A673 (cell line): ENCODE data around the gene ELP5.

Source experiments
- EZH2 ChIP-seq: fragments of 200-600 bp; sonication (generic); IDR thresholded peaks from 2 replicates; pipeline ENCODE4 v1.6.1; 2017; ENCODE audit warnings: borderline replicate concordance, low read depth, mild to moderate bottlenecking, mixed read lengths, antibody characterized with exemption, low read length; ENCODE audit not compliant: poor library complexity, severe bottlenecking
- TF ChIP-seq, protein P1 (sequence below): fragments of 300-800, 200-600 bp; sonication (generic); conservative IDR thresholded peaks from 2 replicates; pipeline ENCODE4 v1.5.1; 2017; ENCODE audit warnings: low read depth, mild to moderate bottlenecking, antibody characterized with exemption, low read length, moderate library complexity, mixed read lengths

DNA sequence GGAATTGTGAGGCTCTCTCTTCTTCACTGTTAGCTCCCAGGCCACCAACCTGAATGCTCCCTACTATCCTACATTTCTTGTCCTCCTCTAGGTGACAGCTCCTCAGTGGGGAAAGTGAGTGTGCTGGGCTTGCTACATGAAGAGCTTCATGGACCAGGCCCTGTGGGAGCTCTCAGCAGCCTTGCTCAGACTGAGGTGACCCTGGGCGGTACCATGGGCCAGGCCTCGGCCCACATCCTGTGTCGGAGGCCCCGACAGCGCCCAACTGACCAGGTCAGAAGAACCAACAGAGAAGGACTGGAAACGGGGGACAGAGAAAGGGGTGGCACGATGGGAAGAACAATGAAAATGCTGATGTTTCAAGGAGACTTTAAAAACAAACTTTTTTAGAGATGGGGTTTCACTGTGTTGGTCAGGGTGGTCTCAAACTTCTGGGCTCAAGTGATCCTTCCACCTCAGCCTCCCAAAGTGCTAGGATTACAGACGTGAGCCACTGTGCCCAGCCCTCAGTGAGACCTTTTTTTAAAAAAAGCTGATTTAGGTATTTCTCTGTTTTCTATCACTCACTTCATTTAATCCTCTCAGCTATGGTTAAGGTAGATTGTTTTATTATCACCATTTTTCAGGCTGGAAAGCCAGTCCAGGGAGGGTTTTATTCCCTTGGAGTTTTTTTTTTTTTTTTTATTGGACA lies 4.9 kb downstream of the ELP5 start:
- TF ChIP-seq, protein P1, sequence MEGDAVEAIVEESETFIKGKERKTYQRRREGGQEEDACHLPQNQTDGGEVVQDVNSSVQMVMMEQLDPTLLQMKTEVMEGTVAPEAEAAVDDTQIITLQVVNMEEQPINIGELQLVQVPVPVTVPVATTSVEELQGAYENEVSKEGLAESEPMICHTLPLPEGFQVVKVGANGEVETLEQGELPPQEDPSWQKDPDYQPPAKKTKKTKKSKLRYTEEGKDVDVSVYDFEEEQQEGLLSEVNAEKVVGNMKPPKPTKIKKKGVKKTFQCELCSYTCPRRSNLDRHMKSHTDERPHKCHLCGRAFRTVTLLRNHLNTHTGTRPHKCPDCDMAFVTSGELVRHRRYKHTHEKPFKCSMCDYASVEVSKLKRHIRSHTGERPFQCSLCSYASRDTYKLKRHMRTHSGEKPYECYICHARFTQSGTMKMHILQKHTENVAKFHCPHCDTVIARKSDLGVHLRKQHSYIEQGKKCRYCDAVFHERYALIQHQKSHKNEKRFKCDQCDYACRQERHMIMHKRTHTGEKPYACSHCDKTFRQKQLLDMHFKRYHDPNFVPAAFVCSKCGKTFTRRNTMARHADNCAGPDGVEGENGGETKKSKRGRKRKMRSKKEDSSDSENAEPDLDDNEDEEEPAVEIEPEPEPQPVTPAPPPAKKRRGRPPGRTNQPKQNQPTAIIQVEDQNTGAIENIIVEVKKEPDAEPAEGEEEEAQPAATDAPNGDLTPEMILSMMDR = no peak
- TF ChIP-seq EZH2 = no peak
